ENCODE results near the gene CEMIP. TPM values are rescaled to one million over a fixed set of nuclear protein-coding genes. Genes with fewer than 3 reads are reported as not detected.

The CEMIP gene
- total RNA-seq, 6 experiments from 2014 or later: 5.8 to 53.2 (median 48.3) TPM

DNA sequence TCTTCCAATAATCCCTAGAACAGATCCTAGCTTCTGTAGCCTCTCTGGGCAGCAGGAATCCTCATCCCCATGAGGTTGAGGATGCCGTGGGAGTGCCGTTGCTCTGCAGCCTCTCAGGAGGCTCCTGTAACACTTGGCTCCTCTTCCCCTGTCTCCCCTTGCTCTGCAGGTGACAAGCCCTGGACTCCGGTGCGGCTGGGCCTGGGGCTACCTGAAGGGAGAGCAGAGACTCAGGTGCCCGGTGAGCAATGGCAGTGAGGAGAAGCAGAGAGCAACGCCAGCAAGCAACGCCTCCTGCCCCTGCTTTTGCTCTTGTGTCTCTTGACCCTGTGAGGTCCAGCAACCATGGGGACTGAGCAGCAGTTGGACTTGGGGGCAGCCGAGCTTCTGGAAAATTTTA is 91.2 kb downstream of the CEMIP start:
- H3K9me3 Mint-ChIP-seq: no peaks in the 10 kb centered on the region
- H3K4me3 Mint-ChIP-seq: no peak overlapping the region
- 0 out of 2 replicates have a peak, but pooled peaks cover 5% of the 10 kb centered on the region for H3K4me1 Mint-ChIP-seq (ENCODE audit: low read depth)
- no peak for DNase-seq
- H3K27me3 Mint-ChIP-seq (ENCODE audit: insufficient read depth): peaks cover 15% of the 10 kb centered on the region; the same call in 1 of the 2 replicates
- no peaks in the 10 kb centered on the region for H3K36me3 Mint-ChIP-seq (ENCODE audit: low read depth)
- no peak overlapping the region for H3K27ac Mint-ChIP-seq
- TF ChIP-seq, protein P1, sequence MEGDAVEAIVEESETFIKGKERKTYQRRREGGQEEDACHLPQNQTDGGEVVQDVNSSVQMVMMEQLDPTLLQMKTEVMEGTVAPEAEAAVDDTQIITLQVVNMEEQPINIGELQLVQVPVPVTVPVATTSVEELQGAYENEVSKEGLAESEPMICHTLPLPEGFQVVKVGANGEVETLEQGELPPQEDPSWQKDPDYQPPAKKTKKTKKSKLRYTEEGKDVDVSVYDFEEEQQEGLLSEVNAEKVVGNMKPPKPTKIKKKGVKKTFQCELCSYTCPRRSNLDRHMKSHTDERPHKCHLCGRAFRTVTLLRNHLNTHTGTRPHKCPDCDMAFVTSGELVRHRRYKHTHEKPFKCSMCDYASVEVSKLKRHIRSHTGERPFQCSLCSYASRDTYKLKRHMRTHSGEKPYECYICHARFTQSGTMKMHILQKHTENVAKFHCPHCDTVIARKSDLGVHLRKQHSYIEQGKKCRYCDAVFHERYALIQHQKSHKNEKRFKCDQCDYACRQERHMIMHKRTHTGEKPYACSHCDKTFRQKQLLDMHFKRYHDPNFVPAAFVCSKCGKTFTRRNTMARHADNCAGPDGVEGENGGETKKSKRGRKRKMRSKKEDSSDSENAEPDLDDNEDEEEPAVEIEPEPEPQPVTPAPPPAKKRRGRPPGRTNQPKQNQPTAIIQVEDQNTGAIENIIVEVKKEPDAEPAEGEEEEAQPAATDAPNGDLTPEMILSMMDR (IDR thresholded peaks at IDR 0.05): no peak

DNA sequence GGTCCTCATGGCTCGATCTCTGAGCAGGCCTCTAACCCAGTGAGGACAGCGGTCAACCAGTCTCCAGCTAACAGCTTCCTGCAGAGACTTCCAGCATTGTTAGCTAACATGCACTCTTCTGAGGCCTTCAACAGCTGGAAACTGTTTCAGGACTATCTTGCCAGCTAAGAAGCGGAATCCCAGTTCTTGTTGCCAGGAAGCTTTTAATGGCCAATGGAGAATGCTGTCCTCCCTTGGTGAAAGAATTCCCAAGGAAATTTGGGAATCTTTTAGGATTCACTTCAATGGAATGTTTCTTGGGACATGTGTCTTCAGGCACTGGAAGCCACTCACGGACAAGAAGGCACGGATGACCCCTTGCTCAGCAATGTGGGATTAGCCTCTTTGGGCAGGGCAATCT is 91.7 kb downstream of the CEMIP start:
- Mint-ChIP-seq H3K4me3 (no peak overlapping the region), H3K27ac (no peak overlapping the region), H3K9me3 (no peaks in the 10 kb centered on the region), H3K4me1 (ENCODE audit: low read depth) (0 out of 2 replicates have a peak, but pooled peaks cover 5% of the 10 kb centered on the region), H3K27me3 (ENCODE audit: insufficient read depth) (peaks cover 15% of the 10 kb centered on the region; the same call in 1 of the 2 replicates), H3K36me3 (ENCODE audit: low read depth) (no peaks in the 10 kb centered on the region)
- TF ChIP-seq, protein P1 (IDR thresholded peaks at IDR 0.05): no peak
- no peak for DNase-seq

DNA sequence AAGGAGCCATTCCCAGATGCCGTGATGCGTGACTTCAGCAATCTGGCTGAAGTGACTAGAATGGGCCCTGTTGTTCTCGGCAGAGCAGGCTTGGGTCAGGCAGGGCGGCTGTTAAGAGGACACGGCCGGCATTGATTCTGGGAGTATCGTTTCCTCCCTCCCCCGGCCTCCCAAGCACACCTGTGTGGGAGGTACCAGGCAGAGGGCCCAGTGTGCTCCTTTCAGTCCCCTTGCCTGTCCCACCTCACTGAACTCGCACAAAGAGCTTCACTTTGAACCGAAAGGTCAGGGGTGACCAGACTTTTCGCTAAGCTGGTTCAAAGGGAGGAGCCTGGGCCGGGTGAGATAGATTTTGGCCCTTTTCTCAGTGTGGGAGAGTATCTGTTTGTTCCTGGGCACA is 92.7 kb downstream of the CEMIP start:
- H3K27ac Mint-ChIP-seq: no peak overlapping the region
- H3K36me3 Mint-ChIP-seq (ENCODE audit: low read depth): no peaks in the 10 kb centered on the region
- H3K27me3 Mint-ChIP-seq (ENCODE audit: insufficient read depth): peaks cover 13% of the 10 kb centered on the region
- TF ChIP-seq, protein P1 (IDR thresholded peaks at IDR 0.05): no peak
- no peak for DNase-seq
- no peak overlapping the region for H3K4me3 Mint-ChIP-seq
- H3K9me3 Mint-ChIP-seq: no peaks in the 10 kb centered on the region
- 0 out of 2 replicates have a peak, but pooled peaks cover 5% of the 10 kb centered on the region for H3K4me1 Mint-ChIP-seq (ENCODE audit: low read depth)

DNA sequence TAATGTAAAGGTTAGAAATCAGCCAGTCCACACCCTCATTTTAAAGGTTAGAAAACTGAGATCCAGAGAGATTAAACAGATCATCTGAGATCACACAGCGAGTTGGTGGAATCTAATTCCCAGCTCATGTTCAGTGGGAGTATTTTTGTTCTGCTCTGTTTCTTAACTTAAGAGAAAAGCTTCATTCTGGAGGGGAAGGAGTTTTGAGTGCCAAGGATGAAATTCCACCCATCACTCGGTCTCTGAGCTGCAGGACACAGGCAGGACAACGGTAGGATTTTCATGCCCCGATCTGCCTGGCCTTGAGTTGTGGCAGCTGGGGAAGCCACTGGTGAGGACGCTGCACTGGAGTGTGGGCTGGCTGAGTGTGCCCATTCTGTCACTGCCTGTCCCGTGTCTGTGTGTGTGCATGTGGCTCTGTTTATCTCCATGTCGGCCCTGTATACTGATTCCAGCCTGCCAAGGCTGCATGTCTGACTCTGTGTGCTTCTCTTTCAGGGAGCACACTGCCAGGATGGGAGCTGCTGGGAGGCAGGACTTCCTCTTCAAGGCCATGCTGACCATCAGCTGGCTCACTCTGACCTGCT is 94.3 kb downstream of the CEMIP start:
- TF ChIP-seq, protein P1 (IDR thresholded peaks at IDR 0.05): no peak
- H3K4me1 Mint-ChIP-seq (ENCODE audit: low read depth): peaks cover 18% of the 10 kb centered on the region
- H3K36me3 Mint-ChIP-seq (ENCODE audit: low read depth): peaks cover 5% of the 10 kb centered on the region; the same call in 1 of the 2 replicates
- no peak for DNase-seq
- no peaks in the 10 kb centered on the region for H3K9me3 Mint-ChIP-seq
- no peak overlapping the region for H3K4me3 Mint-ChIP-seq
- 0 out of 2 replicates have a peak overlapping the region, but pooled peaks have one; percentile 11 for H3K27ac Mint-ChIP-seq
- H3K27me3 Mint-ChIP-seq (ENCODE audit: insufficient read depth): peaks cover 14% of the 10 kb centered on the region

DNA sequence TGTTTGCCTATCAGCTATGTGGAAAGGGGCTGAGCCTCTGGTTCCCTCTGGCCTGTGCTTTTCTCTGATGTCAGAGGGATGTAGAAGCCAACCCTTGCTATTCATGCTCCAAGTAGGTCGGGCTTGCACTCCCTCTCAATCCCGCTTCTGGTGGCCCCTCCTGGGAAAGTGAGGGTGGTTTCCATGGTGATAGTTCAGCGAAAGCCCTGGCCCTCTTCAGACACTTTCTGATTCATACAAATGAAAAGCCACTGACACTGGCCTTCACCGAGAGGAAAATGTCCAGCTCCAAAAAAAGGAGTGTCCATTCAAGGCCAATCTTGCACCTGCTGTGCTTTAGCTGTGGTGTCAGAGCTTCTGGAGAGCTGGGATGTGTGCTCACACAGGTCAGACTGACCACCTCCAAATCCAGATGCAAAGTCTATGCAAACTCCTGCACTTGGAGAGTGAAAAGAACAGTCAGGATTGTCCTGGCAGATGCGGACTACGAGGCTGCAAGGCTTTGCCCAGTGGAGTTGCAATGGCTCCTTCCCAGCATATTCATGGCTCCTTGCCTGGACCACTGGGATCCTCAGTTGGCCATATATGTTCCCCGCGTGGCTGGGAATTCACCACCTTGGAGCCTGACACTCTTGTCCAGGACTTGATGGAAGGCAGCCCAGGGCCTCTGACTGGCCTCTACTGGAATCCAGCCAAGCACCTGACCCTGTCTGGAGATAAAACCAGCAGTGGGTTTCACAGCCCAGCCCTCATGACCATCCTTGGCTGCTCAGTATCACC is 96.6 kb downstream of the CEMIP start:
- H3K9me3 Mint-ChIP-seq: no peaks in the 10 kb centered on the region
- TF ChIP-seq, protein P1 (IDR thresholded peaks at IDR 0.05): no peak
- no peak overlapping the region for H3K27ac Mint-ChIP-seq

More for the DNA sequence above, 96.6 kb downstream of the CEMIP start:
- peaks cover 5% of the 10 kb centered on the region; the same call in 1 of the 2 replicates for H3K36me3 Mint-ChIP-seq (ENCODE audit: low read depth)
- peaks cover 20% of the 10 kb centered on the region for H3K27me3 Mint-ChIP-seq (ENCODE audit: insufficient read depth)
- DNase-seq: no peak
- H3K4me3 Mint-ChIP-seq: no peak overlapping the region
- peaks cover 32% of the 10 kb centered on the region for H3K4me1 Mint-ChIP-seq (ENCODE audit: low read depth)

All from HFFc6 (cell line).